Endothelial cell of umbilical vein (primary cell): ENCODE data around the gene DNAJB13.

Source experiments
- CTCF ChIP-seq, 2 donors: IDR thresholded peaks; 1 replicate in 1 of 2; 2 replicates in 1 of 2; pipeline ENCODE4 v1.5.1; 2011; ENCODE audit warnings: low read length in 2 of 2, mild to moderate bottlenecking in 2 of 2, moderate library complexity in 2 of 2, control low read depth in 1 of 2, inconsistent platforms in 1 of 2, low read depth in 1 of 2; ENCODE audit not compliant: insufficient read depth in 1 of 2; ENCODE audit errors: extremely low read depth in 1 of 2
- MAX ChIP-seq: IDR thresholded peaks from 2 replicates; pipeline ENCODE4 v1.6.1; 2011; ENCODE audit not compliant: insufficient read depth, insufficient read length
- POLR2AphosphoS5 ChIP-seq: IDR thresholded peaks from 2 replicates; pipeline ENCODE4 v1.6.1; 2012; ENCODE audit warnings: low read depth, mild to moderate bottlenecking, control low read depth, low read length, moderate library complexity; ENCODE audit not compliant: insufficient read depth

GRCh38 chr11:73999581-74000306 is 48.9 kb downstream of the DNAJB13 start:
- no peak for TF ChIP-seq CTCF (IDR thresholded peaks at IDR 0.05; ENCODE audit: extremely low read depth in 1 of 2, insufficient read depth in 1 of 2, low read depth in 1 of 2, low read length in 2 of 2)
- no peak for TF ChIP-seq MAX
- no peak for TF ChIP-seq POLR2AphosphoS5
